Neuronal stem cell (in vitro differentiated cells): Measurements from ENCODE around the gene CYP27C1. TPM values are rescaled to one million over a fixed set of nuclear protein-coding genes. Genes with fewer than 3 reads are reported as not detected.
A peak's percentile ranks its signal among the peaks of the same experiment; 100 is the strongest.

Source experiments
- DNase-seq: peaks from one replicate; pipeline ENCODE4 v3.0.0-alpha.2; 2013; ENCODE audit warnings: low spot score
- H2AFZ ChIP-seq: one replicate; pipeline ENCODE4 v1.6.1; 2013; ENCODE audit warnings: mild to moderate bottlenecking, low read length, inconsistent platforms
- H2AK5ac ChIP-seq: 2 replicates; pipeline ENCODE4 v1.6.1; 2013; ENCODE audit warnings: low read depth, mild to moderate bottlenecking, inconsistent platforms, low read length, moderate library complexity, mixed read lengths
- H2BK120ac ChIP-seq: 2 replicates; pipeline ENCODE4 v1.6.1; 2013; ENCODE audit warnings: low read depth, mild to moderate bottlenecking, inconsistent platforms, low read length, moderate library complexity, mixed read lengths
- H2BK12ac ChIP-seq: one replicate; pipeline ENCODE4 v1.6.1; 2013; ENCODE audit warnings: low read length, inconsistent platforms
- H2BK15ac ChIP-seq: 2 replicates; pipeline ENCODE4 v1.6.1; 2013; ENCODE audit warnings: mild to moderate bottlenecking, low read length, inconsistent platforms, mixed read lengths
- H2BK5ac ChIP-seq: one replicate; pipeline ENCODE4 v1.6.1; 2013; ENCODE audit warnings: inconsistent platforms, mild to moderate bottlenecking, low read length, moderate library complexity
- H3K14ac ChIP-seq: one replicate; pipeline ENCODE4 v1.6.1; 2013; ENCODE audit warnings: low read length, inconsistent platforms
- H3K18ac ChIP-seq: 2 replicates; pipeline ENCODE4 v1.6.1; 2013; ENCODE audit warnings: low read length, inconsistent platforms
- H3K23ac ChIP-seq: 2 replicates; pipeline ENCODE4 v1.6.1; 2013; ENCODE audit warnings: low read depth, mild to moderate bottlenecking, mixed read lengths, low read length, inconsistent platforms; ENCODE audit not compliant: poor library complexity
- H3K27ac ChIP-seq: replicated peaks from 3 replicates; pipeline ENCODE4 v1.5.1; 2013; ENCODE audit warnings: low read length, inconsistent platforms
- H3K27me3 ChIP-seq, 3 experiments: 2 replicates each; pipeline ENCODE4 v1.6.1; 2013; ENCODE audit warnings: low read length in 3 of 3, mild to moderate bottlenecking in 2 of 3, inconsistent platforms in 1 of 3, low read depth in 1 of 3, mixed read lengths in 1 of 3, moderate library complexity in 1 of 3; ENCODE audit not compliant: control insufficient read depth in 3 of 3, insufficient read depth in 3 of 3
- H3K36me3 ChIP-seq, 2 donors: replicated peaks in 1 of 2; 2 replicates each; pipeline ENCODE4 v1.6.1; 2013; ENCODE audit warnings: low read length in 2 of 2; ENCODE audit not compliant: control insufficient read depth in 2 of 2, insufficient read depth in 2 of 2
- H3K4ac ChIP-seq: 2 replicates; pipeline ENCODE4 v1.6.1; 2013; ENCODE audit warnings: inconsistent platforms, mild to moderate bottlenecking, low read length, moderate library complexity
- H3K4me1 ChIP-seq, 2 donors: 1 replicate in 1 of 2; 2 replicates in 1 of 2; pipeline ENCODE4 v1.6.1; 2013; ENCODE audit warnings: low read length in 2 of 2, low read depth in 1 of 2; ENCODE audit not compliant: control insufficient read depth in 2 of 2, insufficient read depth in 1 of 2
- H3K4me2 ChIP-seq: one replicate; pipeline ENCODE4 v1.6.1; 2013; ENCODE audit warnings: mild to moderate bottlenecking, low read length, inconsistent platforms; ENCODE audit not compliant: insufficient read depth, poor library complexity, severe bottlenecking
- H3K4me3 ChIP-seq, 2 donors: 2 replicates each; pipeline ENCODE4 v1.5.1; 2013; ENCODE audit warnings: low read length in 2 of 2, mild to moderate bottlenecking in 2 of 2, inconsistent platforms in 1 of 2, moderate library complexity in 1 of 2
- H3K79me1 ChIP-seq: one replicate; pipeline ENCODE4 v1.6.1; 2013; ENCODE audit warnings: low read depth, mild to moderate bottlenecking, inconsistent platforms, low read length, moderate library complexity
- H3K9ac ChIP-seq: one replicate; pipeline ENCODE4 v1.6.1; 2013; ENCODE audit warnings: mild to moderate bottlenecking, low read depth, low read length, inconsistent platforms; ENCODE audit not compliant: poor library complexity
- H3K9me3 ChIP-seq, 2 donors: replicated peaks in 1 of 2; 2 replicates each; pipeline versions ENCODE3 to v1.6.1; 2013; ENCODE audit warnings: low read length in 2 of 2, mild to moderate bottlenecking in 2 of 2, inconsistent platforms in 1 of 2, low read depth in 1 of 2, mixed read lengths in 1 of 2, moderate library complexity in 1 of 2; ENCODE audit not compliant: control insufficient read depth in 2 of 2, insufficient read depth in 1 of 2
- H4K8ac ChIP-seq: one replicate; pipeline ENCODE4 v1.6.1; 2013; ENCODE audit warnings: low read depth, mild to moderate bottlenecking, inconsistent platforms, low read length, moderate library complexity
- H4K91ac ChIP-seq: one replicate; pipeline ENCODE4 v1.6.1; 2013; ENCODE audit warnings: low read length, low read depth, mild to moderate bottlenecking, inconsistent platforms; ENCODE audit not compliant: poor library complexity
- WGBS, 2 donors: extraction: QIAGEN DNeasy Blood & Tissue Kit; methylation state at CpG; one replicate each; pipeline ENCODE4 v1.1.7; 2013; ENCODE audit warnings: missing lambda C conversion rate in 2 of 2, mixed read lengths in 1 of 2; ENCODE audit not compliant: insufficient read length in 2 of 2, insufficient replicate concordance in 1 of 2; ENCODE audit errors: extremely low coverage in 2 of 2; 5-methylcytosine and 5-hydroxymethylcytosine counted together
- polyA plus RNA-seq, 2 experiments: library from polyadenylated mRNA; stranded (reverse); fragments of 200-250 nt; gene quantifications; one replicate each; pipeline ENCODE4 v1.2.3, GENCODE V29; 2013

CYP27C1 gene
- polyA plus RNA-seq (2013, experiment 1 of 2): 3.7 TPM
- polyA plus RNA-seq (2013, experiment 2 of 2): 4.0 TPM

GRCh38 chr2:127220102-127220767, at the start of gene CYP27C1:
TSS of gene CYP27C1 (minus strand) at chr2:127220299. CDS start at chr2:127220270, 29 bp downstream.
- peak; percentile 44 for DNase-seq
- no peaks in the 10 kb centered on the region for H3K9me3 ChIP-seq
- peak within 1 kb of the TSS; percentile 31 for H3K14ac ChIP-seq

GRCh38 chr2:127261804-127262406, 41.8 kb upstream of the CYP27C1 start:
- Histone ChIP-seq H2AFZ (no peak overlapping the region), H3K27me3 (no peaks in the 10 kb centered on the region), H2BK120ac (no peak overlapping the region), H2BK12ac (no peak overlapping the region), H3K4ac (no peak overlapping the region), H4K8ac (no peak overlapping the region), H3K9me3 (no peaks in the 10 kb centered on the region), H3K9ac (no peak overlapping the region), H3K4me1 (peaks cover 0 to 3% of the 10 kb centered on the region in 2 donors), H2AK5ac (no peak overlapping the region), H2BK15ac (no peak overlapping the region), H3K27ac (no peak overlapping the region), H3K79me1 (no peaks in the 10 kb centered on the region), H3K4me3 (no peak overlapping the region), H3K4me2 (no peak overlapping the region), H4K91ac (no peak overlapping the region), H3K18ac (no peak overlapping the region), H2BK5ac (no peak overlapping the region), H3K23ac (no peak overlapping the region), H3K14ac (no peak overlapping the region), H3K36me3 (peaks cover 27 to 88% of the 10 kb centered on the region in 2 donors)
- DNase-seq: no peak
- no CpG with 5 or more reads among the region's 8 CpGs for WGBS, 2 donors

More at GRCh38 chr2:127220102-127220767, at the start of gene CYP27C1:
- Histone ChIP-seq H2BK15ac (peak within 1 kb of the TSS; percentile 97), H2BK5ac (peak within 1 kb of the TSS; percentile 99), H3K4me3 (peak within 1 kb of the TSS; percentile 62 to 92), H3K36me3 (no peaks in the 10 kb centered on the region), H4K91ac (peak within 1 kb of the TSS; percentile 83), H2BK120ac (peak within 1 kb of the TSS; percentile 82), H3K4ac (no peak within 1 kb of the TSS), H4K8ac (no peak within 1 kb of the TSS), H2AK5ac (peak within 1 kb of the TSS; percentile 92), H3K23ac (peak within 1 kb of the TSS; percentile 89), H3K27me3 (no peaks in the 10 kb centered on the region), H3K4me2 (peak within 1 kb of the TSS; percentile 94), H3K4me1 (peaks cover 3 to 5% of the 10 kb centered on the region in 2 donors), H2AFZ (peak within 1 kb of the TSS; percentile 85), H3K9ac (peak within 1 kb of the TSS; percentile 92), H3K79me1 (no peaks in the 10 kb centered on the region), H2BK12ac (no peak within 1 kb of the TSS), H3K27ac (peak within 1 kb of the TSS; percentile 88), H3K18ac (peak within 1 kb of the TSS; percentile 100)
- WGBS, 2 donors: no CpG with 5 or more reads among the region's 43 CpGs

- H2BK5ac ChIP-seq: no peak overlapping the region
- no peak overlapping the region for H3K14ac ChIP-seq
- no peak overlapping the region for H3K4ac ChIP-seq
- no peak overlapping the region for H2BK120ac ChIP-seq
- no peak overlapping the region for H3K4me3 ChIP-seq
- H3K36me3 ChIP-seq: peaks cover 33 to 81% of the 10 kb centered on the region in 2 donors
- H3K18ac ChIP-seq: no peak overlapping the region
- H3K4me2 ChIP-seq: no peak overlapping the region
- no peak overlapping the region for H3K9ac ChIP-seq
- no peaks in the 10 kb centered on the region for H3K27me3 ChIP-seq
- no peak overlapping the region for H3K27ac ChIP-seq
- DNase-seq: no peak
- H4K91ac ChIP-seq: no peak overlapping the region
- H4K8ac ChIP-seq: no peak overlapping the region
- no peak overlapping the region for H2BK12ac ChIP-seq
- H3K4me1 ChIP-seq: peaks cover 10% of the 10 kb centered on the region in 2 donors
- no peak overlapping the region for H2AK5ac ChIP-seq
- no peak overlapping the region for H3K23ac ChIP-seq
- no peak overlapping the region for H2BK15ac ChIP-seq
- H3K79me1 ChIP-seq: no peaks in the 10 kb centered on the region
- no peaks in the 10 kb centered on the region for H3K9me3 ChIP-seq
- no CpG with 5 or more reads among the region's 5 CpGs for WGBS, 2 donors
- H2AFZ ChIP-seq: no peak overlapping the region
Observed at GRCh38 chr2:127259355-127259754, 39.3 kb upstream of the CYP27C1 start.

- no peaks in the 10 kb centered on the region for H3K9me3 ChIP-seq
- H3K4ac ChIP-seq: no peak overlapping the region
- no peak overlapping the region for H2BK120ac ChIP-seq
- no peak overlapping the region for H4K91ac ChIP-seq
- no peaks in the 10 kb centered on the region for H3K79me1 ChIP-seq
- no peak overlapping the region for H2BK15ac ChIP-seq
- H4K8ac ChIP-seq: no peak overlapping the region
- no peak overlapping the region for H3K4me2 ChIP-seq
- H3K18ac ChIP-seq: no peak overlapping the region
- no CpG with 5 or more reads among the region's 8 CpGs for WGBS, 2 donors
- no peak overlapping the region for H3K27ac ChIP-seq
- DNase-seq: no peak
- no peak overlapping the region for H2BK12ac ChIP-seq
- H3K9ac ChIP-seq: no peak overlapping the region
- H3K36me3 ChIP-seq: peaks cover 33 to 58% of the 10 kb centered on the region in 2 donors
- no peak overlapping the region for H2AFZ ChIP-seq
- no peak overlapping the region for H3K23ac ChIP-seq
- no peak overlapping the region for H2BK5ac ChIP-seq
- peaks cover 10% of the 10 kb centered on the region in 2 donors for H3K4me1 ChIP-seq
- H2AK5ac ChIP-seq: no peak overlapping the region
- no peak overlapping the region for H3K4me3 ChIP-seq
- no peaks in the 10 kb centered on the region for H3K27me3 ChIP-seq
- no peak overlapping the region for H3K14ac ChIP-seq
Observed at GRCh38 chr2:127256866-127257265, 36.8 kb upstream of the CYP27C1 start.
